ENCODE results near the gene ST14. TPM values are rescaled to one million over a fixed set of nuclear protein-coding genes. Genes with fewer than 3 reads are reported as not detected.
"Not testable (repeated sequence)": the region's sequence is repeated elsewhere in the genome, so short reads cannot be mapped to it uniquely, and the experiment has no call there.

ST14 gene
- total RNA-seq, 1 experiment from 2014 or later, result 0.30 TPM

DNA sequence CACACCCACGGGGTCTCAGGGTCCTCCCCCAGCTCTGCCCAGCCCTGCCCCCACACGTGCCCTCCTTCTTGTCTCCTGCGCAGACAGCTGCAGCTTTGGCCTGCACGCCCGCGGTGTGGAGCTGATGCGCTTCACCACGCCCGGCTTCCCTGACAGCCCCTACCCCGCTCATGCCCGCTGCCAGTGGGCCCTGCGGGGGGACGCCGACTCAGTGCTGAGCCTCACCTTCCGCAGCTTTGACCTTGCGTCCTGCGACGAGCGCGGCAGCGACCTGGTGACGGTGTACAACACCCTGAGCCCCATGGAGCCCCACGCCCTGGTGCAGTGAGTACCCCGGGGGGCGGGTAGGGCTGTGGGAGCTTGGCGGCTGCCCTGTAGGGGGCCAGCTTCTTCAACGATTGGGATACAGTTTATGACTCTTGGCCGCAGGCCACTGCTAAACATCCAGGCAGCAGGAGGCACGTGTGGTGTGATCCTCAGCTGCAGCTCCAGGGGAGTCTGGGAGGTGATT is 30.8 kb downstream of the ST14 start:
- ChIA-PET POLR2A (ENCODE audit: low non-redundant PET) (no interaction called here), CTCF (no interaction called here)
- H3K9me3 ChIP-seq (ENCODE audit: low read depth, low read length, poor library complexity, severe bottlenecking), result no peaks in the 10 kb centered on the region
- TF ChIP-seq EZH2 (IDR thresholded peaks at IDR 0.05; ENCODE audit: borderline replicate concordance, low read depth, low read length, poor library complexity, severe bottlenecking), result no peak
- TF ChIP-seq, protein P1, sequence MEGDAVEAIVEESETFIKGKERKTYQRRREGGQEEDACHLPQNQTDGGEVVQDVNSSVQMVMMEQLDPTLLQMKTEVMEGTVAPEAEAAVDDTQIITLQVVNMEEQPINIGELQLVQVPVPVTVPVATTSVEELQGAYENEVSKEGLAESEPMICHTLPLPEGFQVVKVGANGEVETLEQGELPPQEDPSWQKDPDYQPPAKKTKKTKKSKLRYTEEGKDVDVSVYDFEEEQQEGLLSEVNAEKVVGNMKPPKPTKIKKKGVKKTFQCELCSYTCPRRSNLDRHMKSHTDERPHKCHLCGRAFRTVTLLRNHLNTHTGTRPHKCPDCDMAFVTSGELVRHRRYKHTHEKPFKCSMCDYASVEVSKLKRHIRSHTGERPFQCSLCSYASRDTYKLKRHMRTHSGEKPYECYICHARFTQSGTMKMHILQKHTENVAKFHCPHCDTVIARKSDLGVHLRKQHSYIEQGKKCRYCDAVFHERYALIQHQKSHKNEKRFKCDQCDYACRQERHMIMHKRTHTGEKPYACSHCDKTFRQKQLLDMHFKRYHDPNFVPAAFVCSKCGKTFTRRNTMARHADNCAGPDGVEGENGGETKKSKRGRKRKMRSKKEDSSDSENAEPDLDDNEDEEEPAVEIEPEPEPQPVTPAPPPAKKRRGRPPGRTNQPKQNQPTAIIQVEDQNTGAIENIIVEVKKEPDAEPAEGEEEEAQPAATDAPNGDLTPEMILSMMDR (conservative IDR thresholded peaks at IDR 0.05; ENCODE audit: low read depth, low read length), result peak; percentile 42
- no peak overlapping the region for H3K27ac ChIP-seq (ENCODE audit: low read depth, low read length, poor library complexity, severe bottlenecking)
- no peak overlapping the region for H3K4me3 ChIP-seq (ENCODE audit: low read depth, low read length, poor library complexity, severe bottlenecking)
- peaks cover 16% of the 10 kb centered on the region for H3K4me1 ChIP-seq (ENCODE audit: insufficient read depth, low read length, poor library complexity, severe bottlenecking)
- no peaks in the 10 kb centered on the region for H3K36me3 ChIP-seq (ENCODE audit: insufficient read depth, low read length, poor library complexity, severe bottlenecking)
- H3K27me3 ChIP-seq (replicated peaks; ENCODE audit: insufficient read depth, low read depth, low read length, poor library complexity), result no peaks in the 10 kb centered on the region
- DNase-seq (ENCODE audit: low spot score), result peak; percentile 89
- BruUV-seq (replicated peaks), result no TSS peak
- intact Hi-C loops (cut with micrococcal nuclease; ENCODE audit: unreplicated experiment), result no loop called here

DNA sequence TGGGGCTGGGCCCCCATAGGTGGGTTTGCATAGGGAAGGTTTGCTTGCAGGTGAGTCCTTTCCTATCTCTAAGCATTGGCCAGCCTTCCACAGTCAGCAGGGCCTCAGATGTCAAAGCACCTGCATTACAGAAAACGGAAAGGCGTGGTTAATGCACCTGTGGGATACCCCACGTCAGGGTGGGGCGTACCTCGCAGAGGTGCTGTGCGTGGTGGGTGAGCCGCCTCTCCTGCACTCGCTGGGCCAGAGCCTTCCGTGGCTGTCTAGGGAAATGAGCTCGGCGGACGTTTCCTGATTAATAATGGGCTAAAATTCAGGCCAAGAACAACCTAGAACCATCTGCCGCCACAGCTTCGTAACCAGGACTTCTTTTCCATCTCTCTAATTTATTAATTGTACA is 32.3 kb downstream of the ST14 start:
- no TSS peak for BruUV-seq (replicated peaks)
- no peak for DNase-seq (ENCODE audit: low spot score)
- H3K9me3 ChIP-seq (ENCODE audit: low read depth, low read length, poor library complexity, severe bottlenecking), result no peaks in the 10 kb centered on the region
- no peak overlapping the region for H3K27ac ChIP-seq (ENCODE audit: low read depth, low read length, poor library complexity, severe bottlenecking)
- TF ChIP-seq, protein P1 (conservative IDR thresholded peaks at IDR 0.05; ENCODE audit: low read depth, low read length), result no peak
- TF ChIP-seq EZH2 (IDR thresholded peaks at IDR 0.05; ENCODE audit: borderline replicate concordance, low read depth, low read length, poor library complexity, severe bottlenecking), result no peak
- peaks cover 16% of the 10 kb centered on the region for H3K4me1 ChIP-seq (ENCODE audit: insufficient read depth, low read length, poor library complexity, severe bottlenecking)
- ChIA-PET POLR2A (ENCODE audit: low non-redundant PET) (no interaction called here), CTCF (no interaction called here)
- H3K4me3 ChIP-seq (ENCODE audit: low read depth, low read length, poor library complexity, severe bottlenecking), result no peak overlapping the region
- intact Hi-C loops (cut with micrococcal nuclease; ENCODE audit: unreplicated experiment), result loop anchor here (2.0 kb wide), 1 partner anchor 75 kb away; no protein-coding TSS in a partner anchor
- no peaks in the 10 kb centered on the region for H3K36me3 ChIP-seq (ENCODE audit: insufficient read depth, low read length, poor library complexity, severe bottlenecking)
- H3K27me3 ChIP-seq (replicated peaks; ENCODE audit: insufficient read depth, low read depth, low read length, poor library complexity), result no peaks in the 10 kb centered on the region

DNA sequence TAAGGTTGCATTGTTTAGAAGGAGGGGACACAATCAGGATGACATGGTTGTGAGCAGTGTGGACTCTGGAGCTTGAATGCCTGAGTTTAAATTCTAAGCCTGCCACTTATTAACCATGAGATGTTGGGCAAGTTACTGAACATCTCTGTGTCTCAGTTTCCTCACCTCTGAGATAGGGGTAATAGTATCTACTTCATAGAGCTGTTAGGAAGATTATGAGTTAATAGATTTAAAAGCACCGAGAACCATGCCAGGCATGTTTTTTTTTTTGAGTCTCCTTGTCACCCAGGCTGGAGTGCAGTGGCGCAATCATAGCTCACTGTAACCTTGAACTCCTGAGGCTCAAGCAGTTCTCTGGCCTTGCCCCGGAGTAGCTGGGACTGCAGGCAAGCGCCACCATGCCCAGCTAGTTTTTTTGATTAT is 33.3 kb downstream of the ST14 start:
- no peaks in the 10 kb centered on the region for H3K27me3 ChIP-seq (replicated peaks; ENCODE audit: insufficient read depth, low read depth, low read length, poor library complexity)
- CTCF ChIA-PET, result no interaction called here
- H3K9me3 ChIP-seq (ENCODE audit: low read depth, low read length, poor library complexity, severe bottlenecking), result no peaks in the 10 kb centered on the region
- H3K27ac ChIP-seq (ENCODE audit: low read depth, low read length, poor library complexity, severe bottlenecking), result no peak overlapping the region
- H3K4me1 ChIP-seq (ENCODE audit: insufficient read depth, low read length, poor library complexity, severe bottlenecking), result peaks cover 16% of the 10 kb centered on the region
- BruUV-seq (replicated peaks), result no TSS peak
- TF ChIP-seq EZH2 (IDR thresholded peaks at IDR 0.05; ENCODE audit: borderline replicate concordance, low read depth, low read length, poor library complexity, severe bottlenecking), result no peak
- TF ChIP-seq, protein P1 (conservative IDR thresholded peaks at IDR 0.05; ENCODE audit: low read depth, low read length), result no peak
- H3K4me3 ChIP-seq (ENCODE audit: low read depth, low read length, poor library complexity, severe bottlenecking), result no peak overlapping the region
- no peak for DNase-seq (ENCODE audit: low spot score)
- intact Hi-C loops (cut with micrococcal nuclease; ENCODE audit: unreplicated experiment), result loop anchor here (2.0 kb wide), 1 partner anchor 76 kb away; no protein-coding TSS in a partner anchor
- POLR2A ChIA-PET (ENCODE audit: low non-redundant PET), result no interaction called here
- H3K36me3 ChIP-seq (ENCODE audit: insufficient read depth, low read length, poor library complexity, severe bottlenecking), result no peaks in the 10 kb centered on the region

DNA sequence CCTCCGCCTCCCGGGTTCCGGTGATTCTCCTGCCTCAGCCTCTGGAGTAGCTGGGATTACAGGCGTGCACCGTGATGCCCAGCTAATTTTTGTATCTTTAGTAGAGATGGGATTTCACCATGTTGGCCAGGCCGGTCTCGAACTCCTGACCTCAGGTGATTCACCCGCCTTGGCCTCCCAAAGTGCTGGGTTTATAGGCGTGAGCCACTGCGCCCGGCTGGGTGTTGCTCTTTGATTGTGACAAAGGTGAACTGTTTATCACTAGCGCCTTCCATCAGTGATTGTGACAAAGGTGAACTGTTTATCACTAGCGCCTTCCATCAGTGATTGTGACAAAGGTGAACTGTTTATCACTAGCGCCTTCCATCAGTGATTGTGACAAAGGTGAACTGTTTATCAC is 34.0 kb downstream of the ST14 start:
- BruUV-seq (replicated peaks); DNase-seq (ENCODE audit: low spot score); H3K9me3 ChIP-seq (ENCODE audit: low read depth, low read length, poor library complexity, severe bottlenecking); H3K36me3 ChIP-seq (ENCODE audit: insufficient read depth, low read length, poor library complexity, severe bottlenecking); CTCF ChIA-PET; H3K27me3 ChIP-seq (replicated peaks; ENCODE audit: insufficient read depth, low read depth, low read length, poor library complexity); H3K27ac ChIP-seq (ENCODE audit: low read depth, low read length, poor library complexity, severe bottlenecking); POLR2A ChIA-PET (ENCODE audit: low non-redundant PET); H3K4me3 ChIP-seq (ENCODE audit: low read depth, low read length, poor library complexity, severe bottlenecking): not testable (repeated sequence)
- intact Hi-C loops (cut with micrococcal nuclease; ENCODE audit: unreplicated experiment), result loop anchor here (2.0 kb wide), 1 partner anchor 77 kb away; no protein-coding TSS in a partner anchor
- H3K4me1 ChIP-seq (ENCODE audit: insufficient read depth, low read length, poor library complexity, severe bottlenecking), result peaks cover 16% of the 10 kb centered on the region
